K562 (cell line): ENCODE results near the gene CEP95. TPM values are rescaled to one million over a fixed set of nuclear protein-coding genes. Genes with fewer than 3 reads are reported as not detected.

Experiments
- ATAC-seq: fragments of 200-7000 bp; cut with Tn5 transposase; 3 replicates; pipeline ENCODE4 v1.9.1; 2020; ENCODE audit warnings: moderate library complexity
- BruUV-seq: library from RNA; stranded (reverse); fragments of 400-500 nt; replicated peaks from 2 replicates; lab custom pipeline; 2021; lab: Mats Ljungman, UMichigan
- CTCF ChIA-PET: fragments of 300-600 bp; formaldehyde crosslinking; extraction: SDS; loops from one replicate; lab custom pipeline; 2021; ENCODE audit warnings: low intra/inter-chr PET ratio; lab: Yijun Ruan, JAX
- POLR2A ChIA-PET: fragments of 300-600, 350-650 bp; sonication (Branson Sonifier 250); formaldehyde crosslinking; extraction: SDS; loops from one replicate; lab custom pipeline; 2021; ENCODE audit warnings: antibody characterized with exemption, inconsistent platforms; lab: Yijun Ruan, JAX
- DNase-seq, 4 experiments: peaks; one replicate each; pipeline versions ENCODE4 v3.0.0 to v3.0.0-alpha.2; 2011 to 2018; ENCODE audit warnings: low spot score in 3 of 4, mixed read lengths in 3 of 4; ENCODE audit errors: extremely low read depth in 1 of 4
- FAIRE-seq: peaks from 2 replicates; lab custom pipeline; 2011; peaks lifted over from hg19 to GRCh38; lab: Jason Lieb, UNC
- H2AFZ ChIP-seq: 2 replicates; pipeline ENCODE4 v1.6.0; 2011; ENCODE audit warnings: low read depth, low read length, control low read depth, inconsistent platforms
- H3K27ac ChIP-seq: fragments of 200-600 bp; 3 replicates; pipeline ENCODE4 v1.8.0; 2011; ENCODE audit warnings: low read depth, mild to moderate bottlenecking, control low read depth, inconsistent platforms, low read length, moderate library complexity, mixed read lengths; ENCODE audit errors: extremely low read depth
- H3K27me3 ChIP-seq, 2 experiments: fragments of 300-600 bp in 1 of 2; 2 replicates in 1 of 2; 3 replicates in 1 of 2; pipeline versions ENCODE4 v1.6.0 to v1.8.0; 2011; ENCODE audit warnings: inconsistent platforms in 2 of 2, low read length in 2 of 2, mild to moderate bottlenecking in 1 of 2, mixed read lengths in 1 of 2, moderate library complexity in 1 of 2; ENCODE audit not compliant: control insufficient read depth in 2 of 2, insufficient read depth in 2 of 2
- H3K36me3 ChIP-seq: fragments of 300-600 bp; 3 replicates; pipeline ENCODE4 v1.8.0; 2011; ENCODE audit warnings: mild to moderate bottlenecking, low read length, inconsistent platforms; ENCODE audit not compliant: control insufficient read depth, insufficient read depth
- H3K4me1 ChIP-seq, 2 experiments: fragments of 200-600 bp in 1 of 2; replicated peaks in 1 of 2; 2 replicates in 1 of 2; 3 replicates in 1 of 2; pipeline versions ENCODE4 v1.5.1 to v1.8.0; 2011; ENCODE audit warnings: inconsistent platforms in 2 of 2, low read length in 2 of 2, mild to moderate bottlenecking in 1 of 2, mixed read lengths in 1 of 2, moderate library complexity in 1 of 2; ENCODE audit not compliant: control insufficient read depth in 2 of 2, insufficient read depth in 2 of 2
- H3K4me2 ChIP-seq: 2 replicates; pipeline ENCODE4 v1.6.1; 2011; ENCODE audit warnings: low read length, control low read depth, inconsistent platforms, mixed read lengths; ENCODE audit not compliant: insufficient read depth
- H3K4me3 ChIP-seq: fragments of 200-600 bp; sonication (generic), shearing (Covaris generic); 2 replicates; pipeline ENCODE4 v1.5.1; 2016; ENCODE audit warnings: control low read depth, inconsistent platforms
- H3K79me2 ChIP-seq: fragments of 200-600 bp; 3 replicates; pipeline ENCODE4 v1.8.0; 2011; ENCODE audit warnings: low read length, inconsistent platforms; ENCODE audit not compliant: control insufficient read depth, insufficient read depth
- H3K9ac ChIP-seq, 2 experiments: 2 replicates each; pipeline versions ENCODE4 v1.6.0 to v1.6.1; 2011; ENCODE audit warnings: low read depth in 2 of 2, low read length in 2 of 2, control low read depth in 1 of 2, inconsistent platforms in 1 of 2, mild to moderate bottlenecking in 1 of 2, mixed read lengths in 1 of 2; ENCODE audit not compliant: insufficient read depth in 1 of 2
- H3K9me1 ChIP-seq: one replicate; pipeline ENCODE4 v1.6.0; 2011; ENCODE audit warnings: inconsistent platforms, mild to moderate bottlenecking, low read length, moderate library complexity; ENCODE audit not compliant: control insufficient read depth, insufficient read depth
- H3K9me3 ChIP-seq: replicated peaks from 2 replicates; pipeline ENCODE4 v1.5.1; 2011; ENCODE audit warnings: low read depth, low read length, inconsistent platforms; ENCODE audit not compliant: control insufficient read depth, insufficient read depth
- H4K20me1 ChIP-seq: replicated peaks from 2 replicates; pipeline ENCODE4 v1.6.1; 2011; ENCODE audit warnings: low read length, inconsistent platforms, mixed read lengths; ENCODE audit not compliant: control insufficient read depth, insufficient read depth
- E2F3 ChIP-seq: fragments of 250-450 bp; sonication (Bioruptor Pico); IDR thresholded peaks from 2 replicates; pipeline ENCODE4 v1.4.0; 2020; ENCODE audit warnings: mild to moderate bottlenecking
- EWSR1 ChIP-seq: fragments of 450-650 bp; IDR thresholded peaks from 2 replicates; pipeline ENCODE4 v1.6.1; 2018; ENCODE audit warnings: borderline replicate concordance, mild to moderate bottlenecking, low read depth, moderate library complexity; ENCODE audit not compliant: partially characterized antibody
- FOXJ3 ChIP-seq: sonication (generic); formaldehyde crosslinking; IDR thresholded peaks from 2 replicates; pipeline ENCODE4 v1.4.0; 2020; ENCODE audit warnings: mild to moderate bottlenecking, missing genetic modification reagents
- MCM5 ChIP-seq: fragments of 450-650 bp; IDR thresholded peaks from 2 replicates; pipeline ENCODE4 v1.6.1; 2016; ENCODE audit warnings: low read depth
- NRF1 ChIP-seq, 2 experiments: fragments of 450-650 bp; IDR thresholded peaks in 1 of 2; conservative IDR thresholded peaks in 1 of 2; 2 replicates each; pipeline ENCODE4 v1.6.1; 2014; ENCODE audit warnings: mild to moderate bottlenecking in 2 of 2
- RBM25 ChIP-seq: fragments of 200-400 bp; formaldehyde crosslinking; IDR thresholded peaks from 2 replicates; pipeline ENCODE4 v1.6.1; 2018; ENCODE audit warnings: low read length, low read depth, moderate library complexity; ENCODE audit not compliant: severe bottlenecking
- RFX5 ChIP-seq: IDR thresholded peaks from 2 replicates; pipeline ENCODE4 v1.6.1; 2011; ENCODE audit warnings: low read depth, mild to moderate bottlenecking, improper control_type of control experiment, low read length
- TAF15 ChIP-seq: fragments of 200-400 bp; formaldehyde crosslinking; IDR thresholded peaks from 2 replicates; pipeline ENCODE4 v1.6.1; 2017; ENCODE audit warnings: mild to moderate bottlenecking, low read depth, low read length, moderate library complexity
- ZNF3 ChIP-seq: fragments of 250-450 bp; sonication (Bioruptor Pico); IDR thresholded peaks from 2 replicates; pipeline ENCODE4 v1.5.0; 2021; ENCODE audit warnings: mild to moderate bottlenecking, moderate library complexity
- ZNF41 ChIP-seq: fragments of 250-450 bp; sonication (Bioruptor Pico); conservative IDR thresholded peaks from 2 replicates; pipeline ENCODE4 v1.4.0; 2020; ENCODE audit warnings: mild to moderate bottlenecking
- ZNF695 ChIP-seq: fragments of 450-650 bp; formaldehyde crosslinking; IDR thresholded peaks from 2 replicates; pipeline ENCODE4 v1.4.0; 2020; ENCODE audit warnings: mild to moderate bottlenecking, moderate library complexity
- ZNF76 ChIP-seq: fragments of 250-450 bp; sonication (Bioruptor Pico); IDR thresholded peaks from 2 replicates; pipeline ENCODE4 v1.4.0; 2020; ENCODE audit warnings: mild to moderate bottlenecking, moderate library complexity, borderline replicate concordance
- WGBS: fragments of 100-300 bp; shearing (Covaris generic); methylation state at CpG from one replicate; pipeline ENCODE4 v1.1.6; 2016; ENCODE audit warnings: low coverage, mixed read lengths; ENCODE audit not compliant: insufficient coverage; ENCODE audit errors: missing lambda C conversion rate; 5-methylcytosine and 5-hydroxymethylcytosine counted together
- in situ Hi-C: fragments of 300-500 bp; cut with MboI; formaldehyde crosslinking; loops from 4 replicates; pipeline ENCODE4 v1.15.0; 2018; ENCODE audit warnings: inconsistent platforms, mixed read lengths
- intact Hi-C: fragments of 100-400 bp; cut with micrococcal nuclease; formaldehyde crosslinking; loops from 2 replicates; pipeline ENCODE4 v1.14.2; 2022
- polyA plus RNA-seq, 8 experiments: library from polyadenylated mRNA; depleted of rRNA in 4 of 8; stranded (reverse) in 5 of 8; unstranded in 3 of 8; fragments of >200 nt; fragmentation: Nextera tagmentation in 2 of 8; fragmentation: Illumina TruSeq in 1 of 8; extraction: Ambion mirVana in 2 of 8; extraction: Trizol in 1 of 8; gene quantifications; 2 replicates each; pipeline versions ENCODE4 v1.2.1 to v1.2.3, GENCODE V29; 2011 to 2014; ENCODE audit warnings: inconsistent platforms in 1 of 8, missing spikeins in 1 of 8
- total RNA-seq, 7 experiments: library from RNA; depleted of rRNA in 6 of 7; stranded (reverse); fragments of >200 nt in 6 of 7; fragmentation: Illumina TruSeq in 2 of 7; extraction: Trizol in 2 of 7; gene quantifications; 2 replicates each; pipeline versions ENCODE4 v1.2.1 to v1.2.3, GENCODE V29; 2011 to 2021; ENCODE audit warnings: low replicate concordance in 1 of 7
- TF ChIP-seq, protein P1 (sequence below): fragments of 150-350 bp; IDR thresholded peaks from 2 replicates; pipeline ENCODE4 v1.6.1; 2014; ENCODE audit warnings: low read depth, mild to moderate bottlenecking, low read length, borderline replicate concordance
- TF ChIP-seq, protein P2 (sequence below): fragments of 250-450 bp; sonication (Bioruptor Pico); IDR thresholded peaks from 2 replicates; pipeline ENCODE4 v1.8.0; 2021; ENCODE audit warnings: borderline replicate concordance, mild to moderate bottlenecking, moderate library complexity; ENCODE audit not compliant: poor library complexity, severe bottlenecking
- TF ChIP-seq, protein P3 (sequence below): sonication (generic); formaldehyde crosslinking; IDR thresholded peaks from 2 replicates; pipeline ENCODE4 v1.4.0; 2020; ENCODE audit warnings: mild to moderate bottlenecking, missing genetic modification reagents

CEP95 gene
- total and polyA plus RNA-seq, 9 of the 15 experiments (the other 6 are each of a cell fraction or from before 2014, with no cell fraction given), result 26.7 to 80.7 (median 56.9) TPM

GRCh38 chr17:64574646-64575045, 67.9 kb downstream of the CEP95 start (continued):
- TF ChIP-seq, protein P1, sequence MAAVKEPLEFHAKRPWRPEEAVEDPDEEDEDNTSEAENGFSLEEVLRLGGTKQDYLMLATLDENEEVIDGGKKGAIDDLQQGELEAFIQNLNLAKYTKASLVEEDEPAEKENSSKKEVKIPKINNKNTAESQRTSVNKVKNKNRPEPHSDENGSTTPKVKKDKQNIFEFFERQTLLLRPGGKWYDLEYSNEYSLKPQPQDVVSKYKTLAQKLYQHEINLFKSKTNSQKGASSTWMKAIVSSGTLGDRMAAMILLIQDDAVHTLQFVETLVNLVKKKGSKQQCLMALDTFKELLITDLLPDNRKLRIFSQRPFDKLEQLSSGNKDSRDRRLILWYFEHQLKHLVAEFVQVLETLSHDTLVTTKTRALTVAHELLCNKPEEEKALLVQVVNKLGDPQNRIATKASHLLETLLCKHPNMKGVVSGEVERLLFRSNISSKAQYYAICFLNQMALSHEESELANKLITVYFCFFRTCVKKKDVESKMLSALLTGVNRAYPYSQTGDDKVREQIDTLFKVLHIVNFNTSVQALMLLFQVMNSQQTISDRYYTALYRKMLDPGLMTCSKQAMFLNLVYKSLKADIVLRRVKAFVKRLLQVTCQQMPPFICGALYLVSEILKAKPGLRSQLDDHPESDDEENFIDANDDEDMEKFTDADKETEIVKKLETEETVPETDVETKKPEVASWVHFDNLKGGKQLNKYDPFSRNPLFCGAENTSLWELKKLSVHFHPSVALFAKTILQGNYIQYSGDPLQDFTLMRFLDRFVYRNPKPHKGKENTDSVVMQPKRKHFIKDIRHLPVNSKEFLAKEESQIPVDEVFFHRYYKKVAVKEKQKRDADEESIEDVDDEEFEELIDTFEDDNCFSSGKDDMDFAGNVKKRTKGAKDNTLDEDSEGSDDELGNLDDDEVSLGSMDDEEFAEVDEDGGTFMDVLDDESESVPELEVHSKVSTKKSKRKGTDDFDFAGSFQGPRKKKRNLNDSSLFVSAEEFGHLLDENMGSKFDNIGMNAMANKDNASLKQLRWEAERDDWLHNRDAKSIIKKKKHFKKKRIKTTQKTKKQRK, result no peak
- TF ChIP-seq, protein P2, sequence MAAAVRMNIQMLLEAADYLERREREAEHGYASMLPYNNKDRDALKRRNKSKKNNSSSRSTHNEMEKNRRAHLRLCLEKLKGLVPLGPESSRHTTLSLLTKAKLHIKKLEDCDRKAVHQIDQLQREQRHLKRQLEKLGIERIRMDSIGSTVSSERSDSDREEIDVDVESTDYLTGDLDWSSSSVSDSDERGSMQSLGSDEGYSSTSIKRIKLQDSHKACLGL (CRISPR knock-in tag), result no peak
- TF ChIP-seq ZNF3 (CRISPR knock-in tag) (no peak), TAF15 (no peak), NRF1 (conservative IDR thresholded peaks at IDR 0.05 in 1 of 2, IDR thresholded peaks at IDR 0.05 in 1 of 2) (no peak), ZNF76 (CRISPR knock-in tag) (no peak)

GRCh38 chr17:64575431-64575830, 68.7 kb downstream of the CEP95 start:
- intact Hi-C loops, result no loop called here
- Histone ChIP-seq H3K36me3 (peaks cover 23% of the 10 kb centered on the region), H3K9ac (no peak overlapping the region), H4K20me1 (no peaks in the 10 kb centered on the region), H3K9me1 (no peaks in the 10 kb centered on the region), H2AFZ (no peak overlapping the region), H3K79me2 (no peaks in the 10 kb centered on the region), H3K4me1 (peaks cover 7 to 20% of the 10 kb centered on the region in 2 experiments; a peak in 4 of 5 replicates), H3K27me3 (no peaks in the 10 kb centered on the region), H3K4me2 (no peak overlapping the region), H3K4me3 (no peak overlapping the region), H3K9me3 (no peaks in the 10 kb centered on the region), H3K27ac (no peak overlapping the region)
- FAIRE-seq, result no peak
- WGBS, result 73% methylated on average over 3 of the region's 3 CpGs
- in situ Hi-C loops, result no loop called here
- no TSS peak for BruUV-seq
- ChIA-PET CTCF (interaction anchor here (0.6 kb wide), 1 partner anchor 380 kb away, joined by 3 read pairs; no protein-coding TSS in a partner anchor), POLR2A (interaction anchor here (1.0 to 1.5 kb wide), 5 partner anchors 10 to 53 kb away, joined by 3 to 5 read pairs (median 3); no protein-coding TSS in a partner anchor)
- no peak for DNase-seq
- no peak for ATAC-seq
- TF ChIP-seq FOXJ3 (CRISPR knock-in tag) (no peak), MCM5 (no peak), EWSR1 (no peak), RBM25 (no peak), ZNF695 (CRISPR knock-in tag) (no peak), RFX5 (no peak), ZNF41 (CRISPR knock-in tag) (no peak), E2F3 (CRISPR knock-in tag) (no peak)
- TF ChIP-seq, protein P3, sequence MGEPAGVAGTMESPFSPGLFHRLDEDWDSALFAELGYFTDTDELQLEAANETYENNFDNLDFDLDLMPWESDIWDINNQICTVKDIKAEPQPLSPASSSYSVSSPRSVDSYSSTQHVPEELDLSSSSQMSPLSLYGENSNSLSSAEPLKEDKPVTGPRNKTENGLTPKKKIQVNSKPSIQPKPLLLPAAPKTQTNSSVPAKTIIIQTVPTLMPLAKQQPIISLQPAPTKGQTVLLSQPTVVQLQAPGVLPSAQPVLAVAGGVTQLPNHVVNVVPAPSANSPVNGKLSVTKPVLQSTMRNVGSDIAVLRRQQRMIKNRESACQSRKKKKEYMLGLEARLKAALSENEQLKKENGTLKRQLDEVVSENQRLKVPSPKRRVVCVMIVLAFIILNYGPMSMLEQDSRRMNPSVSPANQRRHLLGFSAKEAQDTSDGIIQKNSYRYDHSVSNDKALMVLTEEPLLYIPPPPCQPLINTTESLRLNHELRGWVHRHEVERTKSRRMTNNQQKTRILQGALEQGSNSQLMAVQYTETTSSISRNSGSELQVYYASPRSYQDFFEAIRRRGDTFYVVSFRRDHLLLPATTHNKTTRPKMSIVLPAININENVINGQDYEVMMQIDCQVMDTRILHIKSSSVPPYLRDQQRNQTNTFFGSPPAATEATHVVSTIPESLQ (CRISPR knock-in tag), result no peak
